DOHH2 (cell line): ENCODE data around the gene RAMACL.

Experiments
- CTCF ChIP-seq: fragments of 200-600 bp; sonication (generic); IDR thresholded peaks from one replicate; pipeline ENCODE4 v1.5.1; 2014; ENCODE audit warnings: antibody characterized with exemption, mild to moderate bottlenecking, low read depth, low read length; ENCODE audit not compliant: poor library complexity, severe bottlenecking
- EZH2phosphoT487 ChIP-seq: fragments of 200-600 bp; sonication (generic); IDR thresholded peaks from 2 replicates; pipeline ENCODE4 v1.6.1; 2017; ENCODE audit warnings: borderline replicate concordance, mild to moderate bottlenecking, antibody characterized with exemption, low read length, moderate library complexity, mixed read lengths

DNA sequence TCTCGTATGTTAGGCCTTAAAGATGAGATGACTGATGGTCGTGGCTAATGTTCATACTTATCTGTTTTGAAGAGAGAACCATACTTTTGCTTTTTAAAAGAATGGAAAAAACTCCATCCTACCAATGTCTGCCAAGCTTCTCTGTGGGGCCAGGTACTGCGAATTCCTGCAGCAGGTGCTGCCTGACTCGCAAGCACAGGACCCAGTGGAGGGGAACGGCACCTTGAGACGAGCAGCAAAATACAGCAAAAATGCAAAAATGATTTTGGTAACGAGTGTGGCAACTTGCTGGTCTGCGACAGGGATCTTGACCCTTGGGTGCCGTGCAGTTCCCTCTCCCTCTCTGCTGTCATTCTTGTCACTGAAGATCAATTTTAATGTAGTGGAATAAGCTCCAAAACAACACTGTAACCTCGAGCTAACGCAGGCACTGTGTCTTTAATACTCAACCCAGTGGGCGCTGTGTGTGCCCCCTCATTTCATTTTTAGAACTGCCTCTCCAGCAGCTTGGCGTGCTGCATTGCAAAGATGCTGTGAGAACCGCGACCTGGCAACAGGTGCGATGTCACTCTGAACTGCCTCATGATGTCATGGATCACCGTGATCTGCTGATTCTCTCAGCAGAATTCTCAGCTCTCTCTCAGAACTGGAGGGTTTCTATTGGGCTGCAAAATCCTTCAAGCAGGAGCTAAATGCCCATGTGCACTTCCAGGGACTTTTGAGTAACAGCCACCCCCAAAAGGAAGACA, 51.6 kb downstream of the RAMACL start:
- TF ChIP-seq CTCF (no peak), EZH2phosphoT487 (no peak)
